NCI-H1105 (cell line): ENCODE results near the gene MFRP.
A peak's percentile ranks its signal among the peaks of the same experiment; 100 is the strongest.

Source experiments
- DNase-seq: peaks from one replicate; lab custom pipeline; 2025; lab: John Stamatoyannopoulos, UW

MFRP gene

GRCh38 chr11:119338318-119338890, 8.1 kb downstream of the MFRP start:
- peak; percentile 86 for DNase-seq

DNA sequence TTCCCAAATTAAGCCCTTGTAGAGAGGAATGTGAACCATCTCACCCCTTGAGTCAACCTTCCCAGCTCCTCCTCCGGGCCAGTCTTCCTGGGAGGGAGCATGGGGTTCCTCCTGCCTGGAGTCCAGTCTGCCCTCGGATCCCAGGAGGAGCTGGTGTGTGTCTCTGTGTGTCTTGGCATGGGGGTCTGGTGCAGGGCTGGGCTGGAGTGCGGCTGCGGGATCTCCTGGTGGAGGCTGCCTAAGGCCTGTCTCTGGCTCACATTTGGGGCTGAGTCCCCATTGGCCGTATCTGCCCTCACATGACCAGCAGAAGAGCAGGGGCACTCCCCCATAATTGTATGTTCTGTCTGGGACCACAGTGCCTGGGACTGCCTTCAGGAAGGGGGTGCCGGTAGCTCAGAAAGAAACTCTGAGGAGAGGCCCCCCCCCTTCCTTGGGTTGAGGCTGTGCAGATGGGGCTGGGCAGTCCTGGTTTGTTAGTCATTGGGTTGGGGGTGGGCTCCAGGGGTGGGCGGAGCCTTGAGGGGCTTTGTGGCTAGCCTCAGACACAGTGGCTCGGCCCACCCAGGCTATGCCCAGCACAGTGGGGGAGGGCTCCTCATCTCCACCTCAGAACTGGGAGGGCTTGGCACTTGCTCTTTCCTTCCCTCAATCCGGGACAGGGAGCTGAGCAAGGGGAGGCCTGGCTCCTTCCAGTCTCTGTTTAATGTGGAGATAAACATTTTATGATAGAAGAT, 8.8 kb downstream of the MFRP start:
- DNase-seq: no peak

- DNase-seq: no peak
Observed at GRCh38 chr11:119336744-119337469, 9.6 kb downstream of the MFRP start.

DNA sequence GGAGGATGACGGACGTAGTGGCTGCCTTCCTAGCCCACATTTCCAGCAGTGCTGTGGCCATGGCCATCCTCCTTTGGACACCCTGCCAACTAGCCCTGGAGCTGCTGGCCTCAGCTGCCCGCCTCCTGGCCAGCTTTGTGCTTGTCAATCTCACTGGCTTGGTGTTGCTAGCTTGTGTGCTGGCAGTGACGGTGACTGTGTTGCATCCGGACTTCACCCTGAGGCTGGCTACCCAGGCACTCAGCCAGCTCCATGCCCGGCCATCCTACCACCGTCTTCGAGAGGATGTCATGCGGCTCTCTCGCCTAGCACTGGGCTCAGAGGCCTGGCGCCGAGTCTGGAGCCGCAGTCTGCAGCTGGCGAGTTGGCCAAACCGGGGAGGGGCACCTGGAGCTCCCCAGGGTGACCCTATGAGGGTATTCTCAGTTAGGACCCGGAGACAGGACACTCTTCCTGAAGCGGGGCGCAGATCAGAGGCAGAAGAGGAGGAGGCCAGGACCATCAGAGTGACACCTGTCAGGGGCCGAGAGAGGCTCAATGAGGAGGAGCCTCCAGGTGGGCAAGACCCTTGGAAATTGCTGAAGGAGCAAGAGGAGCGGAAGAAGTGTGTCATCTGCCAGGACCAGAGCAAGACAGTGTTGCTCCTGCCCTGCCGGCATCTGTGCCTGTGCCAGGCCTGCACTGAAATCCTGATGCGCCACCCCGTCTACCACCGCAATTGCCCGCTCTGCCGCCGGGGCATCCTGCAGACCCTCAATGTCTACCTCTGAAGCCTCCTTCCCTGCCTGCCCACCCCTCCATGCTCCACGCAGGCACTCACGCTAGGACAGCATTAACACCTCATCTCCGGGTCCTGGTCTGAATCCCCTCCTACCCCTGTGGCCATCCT, 10.6 kb downstream of the MFRP start:
- DNase-seq: no peak

DNA sequence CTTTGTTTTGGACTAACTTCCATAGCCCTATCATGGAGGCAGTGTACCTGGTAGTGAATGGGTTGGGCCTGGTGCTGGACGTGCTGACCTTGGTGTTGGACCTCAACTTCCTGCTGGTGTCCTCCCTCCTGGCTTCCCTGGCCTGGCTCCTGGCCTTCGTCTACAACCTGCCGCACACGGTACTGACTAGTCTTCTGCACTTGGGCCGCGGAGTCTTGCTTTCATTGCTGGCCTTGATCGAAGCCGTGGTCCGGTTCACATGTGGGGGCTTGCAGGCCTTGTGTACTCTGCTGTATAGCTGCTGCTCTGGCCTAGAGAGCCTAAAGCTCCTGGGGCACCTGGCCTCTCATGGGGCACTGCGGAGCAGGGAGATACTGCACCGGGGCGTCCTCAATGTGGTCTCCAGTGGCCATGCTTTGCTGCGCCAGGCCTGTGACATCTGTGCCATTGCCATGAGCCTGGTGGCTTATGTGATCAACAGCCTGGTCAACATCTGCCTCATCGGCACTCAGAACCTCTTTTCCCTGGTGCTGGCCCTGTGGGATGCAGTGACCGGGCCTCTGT, 11.3 kb downstream of the MFRP start:
- no peak for DNase-seq

GRCh38 chr11:119334174-119334930, 12.2 kb downstream of the MFRP start, which contains the start of gene RNF26:
RNF26 (plus strand) TSS chr11:119334527; CDS start chr11:119335123, 596 bp downstream.
- peak; percentile 100 for DNase-seq

- DNase-seq: no peak
Observed at GRCh38 chr11:119332111-119332765, 14.3 kb downstream of the MFRP start.

DNA sequence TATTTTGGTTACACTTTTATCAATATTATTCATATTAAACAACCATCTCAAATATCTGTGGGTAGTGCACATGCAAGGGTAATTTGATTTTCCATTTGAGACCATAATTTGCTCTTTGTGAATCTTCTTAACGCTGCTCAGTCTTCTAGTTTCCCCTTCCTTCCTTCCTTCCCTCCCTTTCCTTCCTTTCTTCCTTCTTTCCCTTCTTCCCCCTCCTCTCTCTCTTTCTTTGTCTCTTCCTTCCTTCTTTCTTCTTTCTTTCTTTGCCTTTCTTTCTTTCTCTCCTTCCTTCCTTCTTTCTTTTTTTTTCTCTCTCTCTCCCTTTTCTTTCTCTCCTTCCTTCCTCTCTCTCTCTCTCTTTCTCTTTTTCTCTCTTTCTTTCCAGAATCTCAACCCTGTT, 16.3 kb downstream of the MFRP start:
- DNase-seq: no peak

DNA sequence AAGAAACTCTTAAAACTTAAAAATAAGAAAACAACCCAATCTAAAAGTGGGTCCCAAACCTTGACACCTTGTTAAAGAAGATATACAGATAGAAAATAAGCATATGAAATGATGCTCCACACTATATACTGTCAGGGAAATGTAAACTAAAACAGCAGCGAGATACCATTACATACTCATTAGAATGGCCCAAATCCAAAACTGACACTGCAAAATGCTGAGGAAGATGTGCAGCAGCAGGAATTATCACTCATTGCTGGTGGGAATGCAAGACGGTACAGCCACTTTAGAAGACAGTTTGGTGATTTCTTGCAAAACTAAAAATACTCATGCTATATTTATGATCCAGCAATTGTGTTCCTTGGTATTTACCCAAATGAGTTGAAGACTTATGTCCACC, 17.2 kb downstream of the MFRP start:
- DNase-seq: no peak

GRCh38 chr11:119324189-119324588, 22.3 kb downstream of the MFRP start:
- DNase-seq: no peak

- DNase-seq: peak; percentile 71
Observed at GRCh38 chr11:119323532-119324033, 22.9 kb downstream of the MFRP start.

GRCh38 chr11:119322921-119323531, 23.5 kb downstream of the MFRP start:
- DNase-seq: no peak

GRCh38 chr11:119322360-119322739, 24.2 kb downstream of the MFRP start:
- DNase-seq: no peak

- no peak for DNase-seq
Observed at GRCh38 chr11:119320776-119321524, 25.6 kb downstream of the MFRP start.

- no peak for DNase-seq
Observed at GRCh38 chr11:119320240-119320775, 26.2 kb downstream of the MFRP start.

- no peak for DNase-seq
Observed at GRCh38 chr11:119319700-119320239, 26.7 kb downstream of the MFRP start.

GRCh38 chr11:119319136-119319699, 27.3 kb downstream of the MFRP start:
- DNase-seq: no peak
